SK-N-SH (cell line): ENCODE data around the gene SIKE1. TPM values are rescaled to one million over a fixed set of nuclear protein-coding genes. Genes with fewer than 3 reads are reported as not detected.
"Not testable (repeated sequence)": the region's sequence is repeated elsewhere in the genome, so short reads cannot be mapped to it uniquely, and the experiment has no call there.

Experiments used
- CTCF ChIA-PET: fragments of 300-600, 350-600 bp; formaldehyde crosslinking; extraction: SDS; loops from one replicate; lab custom pipeline; 2021; lab: Yijun Ruan, JAX
- POLR2A ChIA-PET: fragments of 350-600 bp; sonication (Branson Sonifier 250); formaldehyde crosslinking; extraction: SDS; loops from one replicate; lab custom pipeline; 2020; ENCODE audit warnings: antibody characterized with exemption, inconsistent platforms; lab: Yijun Ruan, JAX
- DNase-seq: peaks from one replicate; pipeline ENCODE4 v3.0.0; 2012
- H2AFZ ChIP-seq: fragments of 200-600 bp; sonication (generic); 2 replicates; pipeline ENCODE4 v1.8.1; 2016; ENCODE audit warnings: antibody characterized with exemption, mild to moderate bottlenecking, low read depth
- H3F3A ChIP-seq: fragments of 200-600 bp; sonication (generic); replicated peaks from 2 replicates; pipeline ENCODE3; 2016; ENCODE audit warnings: antibody characterized with exemption, mild to moderate bottlenecking; ENCODE audit not compliant: insufficient read depth
- H3K27ac ChIP-seq, 2 experiments: fragments of 200-500 bp in 1 of 2; fragments of 200-600 bp in 1 of 2; sonication (Bioruptor generic) in 1 of 2; sonication (generic), shearing (Covaris generic) in 1 of 2; 2 replicates each; pipeline versions ENCODE4 v1.5.1 to v1.6.1; 2014 to 2016; ENCODE audit warnings: low read depth in 2 of 2, inconsistent platforms in 1 of 2, low read length in 1 of 2, mild to moderate bottlenecking in 1 of 2, mixed read lengths in 1 of 2
- H3K27me3 ChIP-seq: fragments of 200-600 bp; sonication (generic), shearing (Covaris generic); 2 replicates; pipeline ENCODE4 v1.6.1; 2016; ENCODE audit warnings: mixed run types; ENCODE audit not compliant: insufficient read depth
- H3K36me3 ChIP-seq, 2 experiments: fragments of 200-500 bp in 1 of 2; fragments of 200-600 bp in 1 of 2; sonication (Bioruptor generic) in 1 of 2; sonication (generic) in 1 of 2; replicated peaks in 1 of 2; 2 replicates each; pipeline versions ENCODE3 to v1.5.1; 2014 to 2016; ENCODE audit warnings: low read length in 1 of 2, mild to moderate bottlenecking in 1 of 2; ENCODE audit not compliant: insufficient read depth in 2 of 2, control insufficient read depth in 1 of 2
- H3K4me1 ChIP-seq, 2 experiments: fragments of 200-500 bp in 1 of 2; fragments of 200-600 bp in 1 of 2; sonication (Bioruptor generic) in 1 of 2; sonication (generic), shearing (Covaris generic) in 1 of 2; 2 replicates each; pipeline versions ENCODE4 v1.5.1 to v1.6.1; 2014 to 2016; ENCODE audit warnings: low read depth in 1 of 2, low read length in 1 of 2, mixed run types in 1 of 2; ENCODE audit not compliant: insufficient read depth in 2 of 2, control insufficient read depth in 1 of 2
- H3K4me2 ChIP-seq: fragments of 200-600 bp; sonication (generic), shearing (Covaris generic); 2 replicates; pipeline ENCODE4 v1.6.1; 2017; ENCODE audit warnings: mixed run types
- H3K4me3 ChIP-seq, 2 experiments: fragments of 200-500 bp in 1 of 2; fragments of 200-600 bp in 1 of 2; sonication (Bioruptor generic) in 1 of 2; sonication (generic), shearing (Covaris generic) in 1 of 2; 2 replicates each; pipeline versions ENCODE4 v1.5.1 to v1.8.1; 2014 to 2016; ENCODE audit warnings: low read depth in 2 of 2, inconsistent platforms in 1 of 2, low read length in 1 of 2, mild to moderate bottlenecking in 1 of 2, mixed read lengths in 1 of 2, moderate library complexity in 1 of 2
- H3K79me2 ChIP-seq: fragments of 200-600 bp; sonication (generic); 2 replicates; pipeline ENCODE4 v1.8.1; 2017; ENCODE audit warnings: mild to moderate bottlenecking; ENCODE audit not compliant: insufficient read depth
- H3K9ac ChIP-seq: fragments of 200-600 bp; sonication (generic); 2 replicates; pipeline ENCODE4 v1.6.1; 2017; ENCODE audit warnings: mixed run types
- H3K9me2 ChIP-seq: fragments of 200-600 bp; sonication (generic); 2 replicates; pipeline ENCODE4 v1.6.1; 2017; ENCODE audit warnings: mixed run types
- H3K9me3 ChIP-seq: fragments of 200-600 bp; sonication (generic); 2 replicates; pipeline ENCODE4 v1.6.1; 2017; ENCODE audit warnings: mixed run types, mild to moderate bottlenecking, moderate library complexity
- H4K20me1 ChIP-seq: fragments of 200-600 bp; sonication (generic); 2 replicates; pipeline ENCODE4 v1.6.1; 2017; ENCODE audit warnings: mild to moderate bottlenecking, mixed run types; ENCODE audit not compliant: insufficient read depth
- EP300 ChIP-seq, 2 experiments: IDR thresholded peaks; 2 replicates each; pipeline versions ENCODE4 v1.4.0 to v1.6.1; 2012; ENCODE audit warnings: borderline replicate concordance in 1 of 2, low read depth in 1 of 2, low read length in 1 of 2
- FOXJ3 ChIP-seq: sonication (generic); formaldehyde crosslinking; IDR thresholded peaks from 2 replicates; pipeline ENCODE4 v1.5.1; 2020; ENCODE audit warnings: mild to moderate bottlenecking, missing genetic modification reagents
- RFX5 ChIP-seq: IDR thresholded peaks from 2 replicates; pipeline ENCODE4 v1.6.1; 2012; ENCODE audit warnings: mild to moderate bottlenecking, improper control_type of control experiment, low read length
- SMC3 ChIP-seq: IDR thresholded peaks from 2 replicates; pipeline ENCODE4 v1.6.1; 2012; ENCODE audit warnings: low read depth, low read length, improper control_type of control experiment
- WGBS: methylation state at CpG from one replicate; pipeline ENCODE4 v1.1.6; 2017; ENCODE audit warnings: low lambda C conversion rate; 5-methylcytosine and 5-hydroxymethylcytosine counted together
- polyA plus RNA-seq, 3 experiments: library from polyadenylated mRNA; depleted of rRNA; stranded (reverse); fragments of >200 nt; gene quantifications; 2 replicates each; pipeline ENCODE4 v1.2.3, GENCODE V29; 2012
- TF ChIP-seq, protein P1 (sequence below): IDR thresholded peaks from 2 replicates; pipeline ENCODE4 v1.4.0; 2012; ENCODE audit warnings: low read depth, borderline replicate concordance
- TF ChIP-seq, protein P2 (sequence below): fragments of 200-600 bp; sonication (generic); IDR thresholded peaks from 2 replicates; pipeline ENCODE4 v1.6.1; 2017; ENCODE audit warnings: antibody characterized with exemption, mild to moderate bottlenecking, moderate library complexity
- TF ChIP-seq, protein P3 (sequence below): IDR thresholded peaks from 2 replicates; pipeline ENCODE4; 2012

Gene SIKE1
- polyA plus RNA-seq, 1 of the 3 experiments (the other 2 are of a cell fraction): 41.1 TPM

DNA sequence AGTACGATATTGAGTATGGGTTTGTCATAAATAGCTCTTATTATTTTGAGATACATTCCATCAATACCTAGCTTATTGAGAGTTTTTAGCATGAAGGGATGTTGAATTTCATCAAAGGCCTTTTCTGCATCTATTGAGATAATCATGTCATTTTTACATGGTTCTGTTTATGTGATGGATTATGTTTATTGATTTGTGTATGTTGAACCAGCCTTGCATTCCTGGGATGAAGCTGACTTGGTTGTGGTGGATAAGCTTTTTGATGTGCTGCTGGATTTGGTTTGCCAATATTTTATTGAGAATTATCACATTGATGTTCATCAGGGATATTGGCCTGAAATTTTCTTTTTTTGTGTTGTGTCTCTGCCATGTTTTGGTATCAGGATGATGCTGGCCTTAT, 6.0 kb upstream of the SIKE1 start:
- POLR2A ChIA-PET: not testable (repeated sequence)

DNA sequence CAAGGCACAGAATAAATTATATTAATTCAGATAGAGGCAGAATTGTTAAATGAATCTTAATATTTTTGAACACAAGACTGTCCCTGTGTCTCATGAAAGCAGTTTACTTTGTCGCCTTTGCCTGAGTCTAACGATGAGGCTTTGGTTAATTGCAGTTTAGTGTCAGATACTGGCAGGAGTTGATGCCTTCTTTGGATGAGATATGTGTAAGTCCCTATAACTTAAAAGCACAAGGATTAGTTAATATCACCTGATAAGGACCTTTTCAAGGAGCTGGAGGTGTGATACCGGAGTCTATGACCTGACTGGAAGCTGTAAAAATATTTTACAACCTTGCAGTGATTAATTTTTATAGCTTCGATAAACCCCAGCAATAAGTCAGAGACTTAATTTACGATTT, 2.0 kb upstream of the SIKE1 start:
- no peaks in the 10 kb centered on the region for H3K9me2 ChIP-seq
- CTCF ChIA-PET: no interaction called here
- H3K9ac ChIP-seq: no peak overlapping the region
- no peaks in the 10 kb centered on the region for H3K9me3 ChIP-seq
- H3F3A ChIP-seq: no peaks in the 10 kb centered on the region
- TF ChIP-seq, protein P1, sequence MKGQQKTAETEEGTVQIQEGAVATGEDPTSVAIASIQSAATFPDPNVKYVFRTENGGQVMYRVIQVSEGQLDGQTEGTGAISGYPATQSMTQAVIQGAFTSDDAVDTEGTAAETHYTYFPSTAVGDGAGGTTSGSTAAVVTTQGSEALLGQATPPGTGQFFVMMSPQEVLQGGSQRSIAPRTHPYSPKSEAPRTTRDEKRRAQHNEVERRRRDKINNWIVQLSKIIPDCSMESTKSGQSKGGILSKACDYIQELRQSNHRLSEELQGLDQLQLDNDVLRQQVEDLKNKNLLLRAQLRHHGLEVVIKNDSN: no peak
- TF ChIP-seq EP300 (IDR thresholded peaks at IDR 0.05; ENCODE audit: borderline replicate concordance in 1 of 2, low read depth in 1 of 2, low read length in 1 of 2): no peak
- TF ChIP-seq, protein P2, sequence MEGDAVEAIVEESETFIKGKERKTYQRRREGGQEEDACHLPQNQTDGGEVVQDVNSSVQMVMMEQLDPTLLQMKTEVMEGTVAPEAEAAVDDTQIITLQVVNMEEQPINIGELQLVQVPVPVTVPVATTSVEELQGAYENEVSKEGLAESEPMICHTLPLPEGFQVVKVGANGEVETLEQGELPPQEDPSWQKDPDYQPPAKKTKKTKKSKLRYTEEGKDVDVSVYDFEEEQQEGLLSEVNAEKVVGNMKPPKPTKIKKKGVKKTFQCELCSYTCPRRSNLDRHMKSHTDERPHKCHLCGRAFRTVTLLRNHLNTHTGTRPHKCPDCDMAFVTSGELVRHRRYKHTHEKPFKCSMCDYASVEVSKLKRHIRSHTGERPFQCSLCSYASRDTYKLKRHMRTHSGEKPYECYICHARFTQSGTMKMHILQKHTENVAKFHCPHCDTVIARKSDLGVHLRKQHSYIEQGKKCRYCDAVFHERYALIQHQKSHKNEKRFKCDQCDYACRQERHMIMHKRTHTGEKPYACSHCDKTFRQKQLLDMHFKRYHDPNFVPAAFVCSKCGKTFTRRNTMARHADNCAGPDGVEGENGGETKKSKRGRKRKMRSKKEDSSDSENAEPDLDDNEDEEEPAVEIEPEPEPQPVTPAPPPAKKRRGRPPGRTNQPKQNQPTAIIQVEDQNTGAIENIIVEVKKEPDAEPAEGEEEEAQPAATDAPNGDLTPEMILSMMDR: no peak
- TF ChIP-seq, protein P3, sequence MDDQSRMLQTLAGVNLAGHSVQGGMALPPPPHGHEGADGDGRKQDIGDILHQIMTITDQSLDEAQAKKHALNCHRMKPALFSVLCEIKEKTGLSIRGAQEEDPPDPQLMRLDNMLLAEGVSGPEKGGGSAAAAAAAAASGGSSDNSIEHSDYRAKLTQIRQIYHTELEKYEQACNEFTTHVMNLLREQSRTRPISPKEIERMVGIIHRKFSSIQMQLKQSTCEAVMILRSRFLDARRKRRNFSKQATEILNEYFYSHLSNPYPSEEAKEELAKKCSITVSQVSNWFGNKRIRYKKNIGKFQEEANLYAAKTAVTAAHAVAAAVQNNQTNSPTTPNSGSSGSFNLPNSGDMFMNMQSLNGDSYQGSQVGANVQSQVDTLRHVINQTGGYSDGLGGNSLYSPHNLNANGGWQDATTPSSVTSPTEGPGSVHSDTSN: no peak
- no peak for TF ChIP-seq FOXJ3 (CRISPR knock-in tag)
- TF ChIP-seq RFX5: no peak
- TF ChIP-seq SMC3: no peak
- no peak overlapping the region for H3K4me3 ChIP-seq
- H4K20me1 ChIP-seq: no peaks in the 10 kb centered on the region
- H3K27ac ChIP-seq: no peak overlapping the region
- H3K36me3 ChIP-seq: peaks cover 12 to 17% of the 10 kb centered on the region in 2 experiments
- 59% methylated on average over 5 of the region's 5 CpGs for WGBS
- POLR2A ChIA-PET: no interaction called here
- peaks cover 26% of the 10 kb centered on the region for H3K79me2 ChIP-seq
- H3K4me2 ChIP-seq: no peak overlapping the region
- no peak overlapping the region for H2AFZ ChIP-seq
- H3K27me3 ChIP-seq: no peaks in the 10 kb centered on the region; the same call in 1 of the 2 replicates
- no peak for DNase-seq
- H3K4me1 ChIP-seq: peaks cover 4 to 5% of the 10 kb centered on the region in 2 experiments; a peak in 2 of 4 replicates

More for the DNA sequence above, 6.0 kb upstream of the SIKE1 start:
- H2AFZ ChIP-seq, H3K4me1 ChIP-seq, H3K27me3 ChIP-seq, H3K9ac ChIP-seq, H3F3A ChIP-seq, H3K9me2 ChIP-seq, DNase-seq, H3K79me2 ChIP-seq, H3K27ac ChIP-seq, H3K4me2 ChIP-seq, CTCF ChIA-PET, H3K4me3 ChIP-seq, H3K36me3 ChIP-seq, H3K9me3 ChIP-seq, H4K20me1 ChIP-seq: not testable (repeated sequence)
- 0% methylated on average over 1 of the region's 1 CpG for WGBS
